Fibroblast of pulmonary artery (primary cell): Measurements from ENCODE around the gene CDAN1.

Experiments
- DNase-seq: peaks from one replicate; pipeline ENCODE4 v3.0.0-alpha.2; 2010; ENCODE audit warnings: low read depth
- H3K4me3 ChIP-seq: replicated peaks from 2 replicates; pipeline ENCODE4 v1.5.1; 2011; ENCODE audit warnings: low read depth, mild to moderate bottlenecking, control low read depth, low read length, moderate library complexity
- CTCF ChIP-seq: IDR thresholded peaks from 2 replicates; pipeline ENCODE4 v1.5.1; 2011; ENCODE audit warnings: mild to moderate bottlenecking, control low read depth, low read length, inconsistent platforms; ENCODE audit errors: missing control alignments

The CDAN1 gene, protein sequence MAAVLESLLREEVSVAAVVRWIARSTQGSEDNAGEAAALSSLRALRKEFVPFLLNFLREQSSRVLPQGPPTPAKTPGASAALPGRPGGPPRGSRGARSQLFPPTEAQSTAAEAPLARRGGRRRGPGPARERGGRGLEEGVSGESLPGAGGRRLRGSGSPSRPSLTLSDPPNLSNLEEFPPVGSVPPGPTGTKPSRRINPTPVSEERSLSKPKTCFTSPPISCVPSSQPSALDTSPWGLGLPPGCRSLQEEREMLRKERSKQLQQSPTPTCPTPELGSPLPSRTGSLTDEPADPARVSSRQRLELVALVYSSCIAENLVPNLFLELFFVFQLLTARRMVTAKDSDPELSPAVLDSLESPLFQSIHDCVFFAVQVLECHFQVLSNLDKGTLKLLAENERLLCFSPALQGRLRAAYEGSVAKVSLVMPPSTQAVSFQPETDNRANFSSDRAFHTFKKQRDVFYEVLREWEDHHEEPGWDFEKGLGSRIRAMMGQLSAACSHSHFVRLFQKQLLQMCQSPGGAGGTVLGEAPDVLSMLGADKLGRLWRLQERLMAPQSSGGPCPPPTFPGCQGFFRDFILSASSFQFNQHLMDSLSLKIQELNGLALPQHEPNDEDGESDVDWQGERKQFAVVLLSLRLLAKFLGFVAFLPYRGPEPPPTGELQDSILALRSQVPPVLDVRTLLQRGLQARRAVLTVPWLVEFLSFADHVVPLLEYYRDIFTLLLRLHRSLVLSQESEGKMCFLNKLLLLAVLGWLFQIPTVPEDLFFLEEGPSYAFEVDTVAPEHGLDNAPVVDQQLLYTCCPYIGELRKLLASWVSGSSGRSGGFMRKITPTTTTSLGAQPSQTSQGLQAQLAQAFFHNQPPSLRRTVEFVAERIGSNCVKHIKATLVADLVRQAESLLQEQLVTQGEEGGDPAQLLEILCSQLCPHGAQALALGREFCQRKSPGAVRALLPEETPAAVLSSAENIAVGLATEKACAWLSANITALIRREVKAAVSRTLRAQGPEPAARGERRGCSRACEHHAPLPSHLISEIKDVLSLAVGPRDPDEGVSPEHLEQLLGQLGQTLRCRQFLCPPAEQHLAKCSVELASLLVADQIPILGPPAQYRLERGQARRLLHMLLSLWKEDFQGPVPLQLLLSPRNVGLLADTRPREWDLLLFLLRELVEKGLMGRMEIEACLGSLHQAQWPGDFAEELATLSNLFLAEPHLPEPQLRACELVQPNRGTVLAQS

DNA sequence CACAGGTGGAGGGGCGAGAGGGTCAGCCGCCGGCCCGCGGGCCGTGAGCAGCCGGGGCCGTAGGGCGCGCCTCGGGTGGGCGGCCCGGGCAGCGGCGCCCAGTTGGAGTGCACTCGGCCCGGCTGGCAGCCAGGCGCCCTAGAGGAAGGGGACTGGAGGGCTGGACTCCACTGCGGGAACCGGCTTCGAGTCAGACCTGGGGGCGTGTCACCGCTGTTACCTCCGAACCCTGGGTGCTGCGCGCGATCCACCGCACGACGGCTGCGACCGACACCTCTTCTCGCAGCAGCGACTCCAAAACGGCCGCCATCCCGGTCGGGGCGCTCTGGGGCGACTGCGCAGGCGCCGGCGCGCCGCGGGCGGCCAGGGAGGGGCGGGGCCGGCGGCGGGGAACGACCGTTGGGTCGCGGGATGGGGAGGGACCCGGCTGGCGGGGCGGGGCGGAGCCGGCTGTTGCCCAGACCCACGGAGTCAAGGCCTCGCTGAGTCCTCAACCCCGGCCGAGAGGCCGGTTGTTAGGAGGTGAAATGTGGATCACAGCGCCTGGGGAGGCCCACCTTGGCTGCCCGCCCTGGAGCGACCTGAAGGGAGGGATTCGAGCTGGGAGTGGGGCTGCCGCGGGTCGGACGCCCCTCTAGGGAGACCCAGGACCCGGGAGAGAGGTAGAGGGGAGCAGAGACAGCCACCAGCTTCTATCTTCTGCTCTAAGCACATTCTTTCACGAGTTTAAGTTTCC lies at the start of gene CDAN1:
TSS of gene CDAN1 (minus strand) at position 336 of the 736 bp plus-strand sequence. CDS start at position 310, 26 bp downstream.
- TF ChIP-seq CTCF: no peak
- peak; percentile 81 for DNase-seq

GRCh38 chr15:42785569-42785968 lies 48.6 kb upstream of the CDAN1 start:
- no peak for DNase-seq
- no peak overlapping the region for H3K4me3 ChIP-seq
- no peak for TF ChIP-seq CTCF

More for the DNA sequence above, at the start of gene CDAN1:
- peak within 1 kb of the TSS; percentile 76 for H3K4me3 ChIP-seq

DNA sequence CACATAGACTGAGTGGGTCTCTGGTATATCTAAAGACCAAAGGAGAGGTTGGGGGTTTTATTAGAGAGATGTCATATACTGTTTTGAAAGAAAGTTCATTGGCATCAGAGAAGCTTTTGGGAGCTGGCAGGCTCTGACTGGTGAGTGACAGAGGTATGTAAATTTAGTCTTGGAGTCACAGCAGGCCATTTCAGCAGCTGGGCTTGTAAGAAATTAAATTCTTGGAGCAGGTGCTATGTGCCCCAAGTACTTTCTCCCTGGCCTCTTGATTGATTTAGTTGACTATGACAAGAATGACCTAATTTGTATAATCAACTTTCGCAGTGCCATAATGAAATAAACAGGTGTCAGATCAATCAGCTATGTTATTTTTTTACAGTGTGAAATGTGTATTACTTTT lies 47.8 kb upstream of the CDAN1 start:
- no peak for TF ChIP-seq CTCF
- no peak for DNase-seq
- H3K4me3 ChIP-seq: no peak overlapping the region

GRCh38 chr15:42782716-42783115 lies 45.8 kb upstream of the CDAN1 start:
- no peak for DNase-seq
- H3K4me3 ChIP-seq: no peak overlapping the region
- TF ChIP-seq CTCF: no peak

GRCh38 chr15:42775416-42775815 lies 38.5 kb upstream of the CDAN1 start:
- no peak overlapping the region for H3K4me3 ChIP-seq
- no peak for DNase-seq
- no peak for TF ChIP-seq CTCF

DNA sequence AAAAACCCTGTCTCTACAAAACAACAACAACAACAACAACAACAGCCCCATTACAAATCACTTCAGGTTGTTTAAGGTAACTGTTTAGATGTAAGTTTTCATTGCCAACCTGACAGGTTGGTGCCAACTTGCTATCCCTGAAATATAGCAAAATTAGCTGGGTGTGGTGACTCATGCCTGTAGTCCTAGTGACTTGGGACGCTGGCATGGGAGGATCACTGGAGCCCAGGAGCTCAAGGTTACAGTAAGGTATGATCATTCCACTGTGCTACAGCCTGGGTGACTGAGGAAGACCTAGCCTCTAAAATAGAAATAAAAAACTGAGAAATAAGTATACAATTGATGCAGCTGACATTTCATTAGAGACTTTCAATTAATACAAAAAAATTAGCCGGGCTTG lies 36.0 kb upstream of the CDAN1 start:
- H3K4me3 ChIP-seq: no peak overlapping the region
- no peak for DNase-seq
- TF ChIP-seq CTCF: no peak
